Measurements from ENCODE around the gene PLXNA4. TPM values are rescaled to one million over a fixed set of nuclear protein-coding genes. Genes with fewer than 3 reads are reported as not detected.

Gene PLXNA4
- total RNA-seq, 4 donors from 2014 or later, result 4.8 to 19.7 (median 10.7) TPM

DNA sequence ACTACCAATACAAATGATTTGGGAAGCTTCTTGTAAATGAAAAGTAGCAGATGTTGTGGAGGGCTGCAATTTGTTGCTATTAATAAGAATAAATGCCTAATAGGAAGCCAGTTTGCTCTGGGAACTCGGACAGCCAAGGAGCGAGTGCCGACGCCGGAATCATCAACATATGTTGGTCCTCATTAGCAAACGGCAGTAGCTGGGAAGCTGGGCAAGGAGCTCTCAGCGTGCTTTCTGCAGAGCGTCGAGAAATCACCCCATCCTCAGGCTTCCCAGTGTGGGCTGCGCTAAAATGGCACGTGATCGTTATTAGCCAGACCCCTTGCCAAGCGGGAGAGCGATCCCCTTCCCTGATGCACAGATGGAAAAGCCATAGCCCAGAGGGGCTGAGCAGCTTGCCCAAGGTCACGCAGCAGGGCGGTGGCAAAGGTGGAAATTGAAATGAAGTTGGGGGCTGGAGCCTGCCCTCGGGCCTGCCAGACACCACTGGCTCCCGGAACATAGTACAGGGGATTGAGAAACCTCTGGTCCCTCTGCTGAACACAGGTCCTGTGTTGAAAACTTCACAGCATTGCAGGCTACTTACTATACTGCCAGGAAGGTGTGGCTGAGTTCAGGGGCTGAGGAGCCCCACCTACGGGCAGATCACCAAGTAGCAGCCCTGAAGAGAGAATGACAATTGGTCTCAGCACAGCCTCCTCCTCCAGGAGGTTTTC is 326.9 kb downstream of the PLXNA4 start:
- 71 to 76% methylated on average over 6 to 8 of the region's 19 CpGs for WGBS, 2 donors (ENCODE audit: low coverage in 1 of 2)
- Histone ChIP-seq H3K27me3 (no peaks in the 10 kb centered on the region), H3K27ac (no peak overlapping the region), H3K9me3 (peaks cover 0 to 4% (median 0%) of the 10 kb centered on the region in 3 donors), H3K4me3 (no peak overlapping the region), H3K4me1 (peaks cover 0 to 43% (median 6%) of the 10 kb centered on the region in 3 donors), H3K36me3 (no peaks in the 10 kb centered on the region)
- ATAC-seq, result no peak
- TF ChIP-seq EP300 (IDR thresholded peaks at IDR 0.05) (no peak), POLR2AphosphoS5 (IDR thresholded peaks at IDR 0.05) (peak; percentile 24), POLR2A (IDR thresholded peaks at IDR 0.05) (no peak)
- TF ChIP-seq, protein P1, sequence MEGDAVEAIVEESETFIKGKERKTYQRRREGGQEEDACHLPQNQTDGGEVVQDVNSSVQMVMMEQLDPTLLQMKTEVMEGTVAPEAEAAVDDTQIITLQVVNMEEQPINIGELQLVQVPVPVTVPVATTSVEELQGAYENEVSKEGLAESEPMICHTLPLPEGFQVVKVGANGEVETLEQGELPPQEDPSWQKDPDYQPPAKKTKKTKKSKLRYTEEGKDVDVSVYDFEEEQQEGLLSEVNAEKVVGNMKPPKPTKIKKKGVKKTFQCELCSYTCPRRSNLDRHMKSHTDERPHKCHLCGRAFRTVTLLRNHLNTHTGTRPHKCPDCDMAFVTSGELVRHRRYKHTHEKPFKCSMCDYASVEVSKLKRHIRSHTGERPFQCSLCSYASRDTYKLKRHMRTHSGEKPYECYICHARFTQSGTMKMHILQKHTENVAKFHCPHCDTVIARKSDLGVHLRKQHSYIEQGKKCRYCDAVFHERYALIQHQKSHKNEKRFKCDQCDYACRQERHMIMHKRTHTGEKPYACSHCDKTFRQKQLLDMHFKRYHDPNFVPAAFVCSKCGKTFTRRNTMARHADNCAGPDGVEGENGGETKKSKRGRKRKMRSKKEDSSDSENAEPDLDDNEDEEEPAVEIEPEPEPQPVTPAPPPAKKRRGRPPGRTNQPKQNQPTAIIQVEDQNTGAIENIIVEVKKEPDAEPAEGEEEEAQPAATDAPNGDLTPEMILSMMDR (IDR thresholded peaks at IDR 0.05), result no peak

DNA sequence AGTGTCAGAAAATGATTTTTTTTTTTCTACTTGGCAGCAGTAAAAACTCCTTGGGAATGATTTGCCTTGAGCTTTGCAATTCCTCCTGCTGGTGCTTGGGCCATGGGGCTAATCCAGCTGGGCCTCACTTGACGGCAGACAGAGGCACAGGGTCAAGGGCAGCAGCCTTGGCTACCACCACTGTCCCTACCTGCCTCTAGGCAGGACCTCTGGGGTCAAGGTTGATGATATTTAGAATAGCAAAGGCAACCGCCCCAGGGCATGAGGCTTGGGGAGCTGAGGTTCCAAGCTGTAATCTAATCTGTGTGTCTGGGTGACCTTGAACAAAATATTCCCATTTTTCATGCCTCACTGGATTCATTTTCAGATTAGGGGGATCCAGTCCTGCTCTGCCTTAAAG is 327.4 kb downstream of the PLXNA4 start:
- Histone ChIP-seq H3K4me3 (no peak overlapping the region), H3K27ac (no peak overlapping the region), H3K36me3 (no peaks in the 10 kb centered on the region), H3K9me3 (peaks cover 0 to 4% (median 0%) of the 10 kb centered on the region in 3 donors), H3K4me1 (peaks cover 0 to 43% (median 6%) of the 10 kb centered on the region in 3 donors), H3K27me3 (no peaks in the 10 kb centered on the region)
- ATAC-seq, result no peak
- 86% methylated on average over 1 of the region's 2 CpGs; no CpG with 5 or more reads in 1 of the 2 donors for WGBS, 2 donors (ENCODE audit: low coverage in 1 of 2)
- no peak for TF ChIP-seq EP300 (IDR thresholded peaks at IDR 0.05)
- no peak for TF ChIP-seq POLR2AphosphoS5 (IDR thresholded peaks at IDR 0.05)
- TF ChIP-seq, protein P1 (IDR thresholded peaks at IDR 0.05), result no peak
- TF ChIP-seq POLR2A (IDR thresholded peaks at IDR 0.05), result no peak

DNA sequence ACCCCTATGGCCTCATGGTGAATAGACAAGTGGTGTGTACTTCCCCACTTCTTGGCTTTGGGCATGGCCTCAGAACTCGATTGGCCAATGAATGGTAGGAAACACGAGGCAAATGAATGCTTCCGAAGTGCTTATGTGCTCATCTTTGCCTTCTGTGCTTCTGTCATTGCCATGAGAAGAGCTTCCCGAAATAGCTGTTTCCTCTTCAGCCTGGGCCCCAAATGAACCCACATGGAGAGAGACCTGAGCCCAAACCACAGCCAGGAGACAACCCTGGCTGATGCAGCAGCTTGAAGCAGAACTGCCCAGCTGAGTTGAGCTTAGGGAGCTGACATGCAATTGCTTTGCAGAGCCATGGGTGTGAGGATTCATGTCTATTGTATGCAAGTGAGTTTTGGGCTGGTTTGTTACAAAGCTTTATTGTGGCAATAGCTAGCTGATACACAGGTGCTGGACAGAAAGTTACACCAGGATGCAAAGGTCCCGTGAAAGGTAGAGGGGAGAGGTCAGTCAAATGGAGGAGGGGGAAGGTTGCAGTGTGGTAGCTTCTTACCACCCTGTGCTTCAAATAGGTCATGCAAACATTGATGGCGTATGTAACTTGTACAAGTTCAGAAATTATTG is 328.2 kb downstream of the PLXNA4 start:
- Histone ChIP-seq H3K27ac (no peak overlapping the region), H3K4me1 (peaks cover 0 to 40% (median 6%) of the 10 kb centered on the region in 3 donors), H3K9me3 (peaks cover 0 to 4% (median 0%) of the 10 kb centered on the region in 3 donors), H3K36me3 (no peaks in the 10 kb centered on the region), H3K4me3 (no peak overlapping the region), H3K27me3 (no peaks in the 10 kb centered on the region)
- TF ChIP-seq, protein P1 (IDR thresholded peaks at IDR 0.05), result no peak
- TF ChIP-seq POLR2A (IDR thresholded peaks at IDR 0.05), result no peak
- TF ChIP-seq POLR2AphosphoS5 (IDR thresholded peaks at IDR 0.05), result no peak
- no peak for TF ChIP-seq EP300 (IDR thresholded peaks at IDR 0.05)
- no peak for ATAC-seq
- 87 to 94% methylated on average over 5 of the region's 6 CpGs for WGBS, 2 donors (ENCODE audit: low coverage in 1 of 2)

DNA sequence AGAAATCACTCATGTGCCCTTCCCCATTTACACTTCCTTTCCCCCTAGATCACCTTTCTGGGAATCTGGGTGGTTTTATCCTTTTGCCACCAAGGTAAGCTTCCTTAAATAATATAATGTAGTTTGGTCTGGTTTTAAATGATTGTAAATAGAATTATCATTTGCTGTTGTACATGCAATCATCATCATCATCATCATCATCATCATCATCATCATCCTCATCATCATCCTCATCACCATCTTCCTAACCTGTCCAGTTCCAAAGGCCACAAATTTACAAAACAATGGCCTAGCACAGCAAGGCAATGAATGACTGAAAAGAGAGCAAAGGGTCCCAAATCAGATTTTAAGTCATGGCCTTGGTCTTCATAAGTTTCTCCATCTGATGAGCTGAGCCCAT is 329.7 kb downstream of the PLXNA4 start:
- Histone ChIP-seq H3K4me3 (no peak overlapping the region), H3K9me3 (peaks cover 0 to 4% (median 0%) of the 10 kb centered on the region in 3 donors), H3K27ac (no peak overlapping the region), H3K27me3 (no peaks in the 10 kb centered on the region), H3K4me1 (peaks cover 0 to 25% (median 6%) of the 10 kb centered on the region in 3 donors), H3K36me3 (no peaks in the 10 kb centered on the region)
- TF ChIP-seq, protein P1 (IDR thresholded peaks at IDR 0.05), result no peak
- no peak for TF ChIP-seq POLR2AphosphoS5 (IDR thresholded peaks at IDR 0.05)
- no peak for TF ChIP-seq EP300 (IDR thresholded peaks at IDR 0.05)
- no peak for TF ChIP-seq POLR2A (IDR thresholded peaks at IDR 0.05)
- ATAC-seq, result no peak

Measured in gastroesophageal sphincter (tissue), 4 donors.